Measurements from ENCODE around the gene KCNQ1.

The KCNQ1 gene

DNA sequence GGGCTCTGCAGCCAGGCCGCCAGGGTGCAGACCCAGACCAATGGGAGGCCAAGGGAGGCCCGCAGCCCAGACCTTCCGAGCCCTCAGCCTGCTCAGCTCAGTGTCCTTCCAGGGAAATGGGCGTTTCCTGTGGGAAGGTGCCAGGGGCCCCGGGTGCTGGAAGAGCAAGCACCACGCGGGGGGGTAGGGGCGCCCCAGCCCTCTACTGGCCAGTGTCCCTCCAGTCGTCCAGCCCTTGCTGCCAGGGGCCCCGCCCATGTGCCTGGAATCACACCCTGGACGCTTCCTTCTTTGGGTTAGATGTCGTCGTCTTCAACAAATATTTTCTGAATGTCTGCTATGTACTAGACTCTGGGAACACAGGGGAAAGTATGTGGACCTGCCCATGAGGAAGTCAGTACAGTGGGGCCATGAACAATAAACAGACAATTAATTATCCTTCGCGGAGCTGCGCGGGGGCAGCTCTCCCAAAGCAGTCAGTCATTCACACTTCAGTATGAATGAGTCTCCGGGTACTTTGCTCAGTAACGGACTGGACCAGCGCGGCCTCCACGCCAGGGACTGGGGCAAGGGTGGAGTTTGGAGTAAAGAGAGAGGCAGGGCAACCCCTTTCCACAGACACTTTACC, 380.6 kb downstream of the KCNQ1 start:
- Histone ChIP-seq H3K9ac (ENCODE audit: low read length) (no peak overlapping the region), H3K4me1 (ENCODE audit: insufficient read depth, low read length, severe bottlenecking) (no peaks in the 10 kb centered on the region), H3K9me2 (ENCODE audit: low read depth, low read length) (no peaks in the 10 kb centered on the region), H3F3A (ENCODE audit: insufficient read depth, low read length) (no peaks in the 10 kb centered on the region), H3K27ac (ENCODE audit: low read depth, low read length, poor library complexity, severe bottlenecking) (no peak overlapping the region), H3K79me2 (ENCODE audit: insufficient read depth, low read length) (no peaks in the 10 kb centered on the region), H3K36me3 (ENCODE audit: insufficient read depth, low read length) (peaks cover 3% of the 10 kb centered on the region; the same call in 1 of the 2 replicates), H3K4me2 (ENCODE audit: low read length) (no peak overlapping the region), H2AFZ (ENCODE audit: low read length) (no peak overlapping the region), H3K27me3 (ENCODE audit: insufficient read depth, low read length) (peaks cover 20% of the 10 kb centered on the region; the same call in 1 of the 2 replicates), H3K4me3 (ENCODE audit: low read depth, low read length, poor library complexity, severe bottlenecking) (no peak overlapping the region), H4K20me1 (ENCODE audit: insufficient read depth, low read length) (no peaks in the 10 kb centered on the region), H3K9me3 (ENCODE audit: low read length) (peaks cover 9% of the 10 kb centered on the region; the same call in 1 of the 2 replicates)
- no peak for TF ChIP-seq CTCF (IDR thresholded peaks at IDR 0.05; ENCODE audit: low read length)
- no peak for TF ChIP-seq EZH2 (IDR thresholded peaks at IDR 0.05; ENCODE audit: borderline replicate concordance, low read length)

- Histone ChIP-seq H3K9me2 (ENCODE audit: low read depth, low read length) (no peaks in the 10 kb centered on the region), H3K27me3 (ENCODE audit: insufficient read depth, low read length) (peaks cover 20% of the 10 kb centered on the region; the same call in 1 of the 2 replicates), H3K4me1 (ENCODE audit: insufficient read depth, low read length, severe bottlenecking) (no peaks in the 10 kb centered on the region), H3K9ac (ENCODE audit: low read length) (no peak overlapping the region), H3F3A (ENCODE audit: insufficient read depth, low read length) (no peaks in the 10 kb centered on the region), H3K4me3 (ENCODE audit: low read depth, low read length, poor library complexity, severe bottlenecking) (no peak overlapping the region), H3K27ac (ENCODE audit: low read depth, low read length, poor library complexity, severe bottlenecking) (no peak overlapping the region), H3K4me2 (ENCODE audit: low read length) (no peak overlapping the region), H4K20me1 (ENCODE audit: insufficient read depth, low read length) (no peaks in the 10 kb centered on the region), H3K79me2 (ENCODE audit: insufficient read depth, low read length) (no peaks in the 10 kb centered on the region), H3K9me3 (ENCODE audit: low read length) (peaks cover 9% of the 10 kb centered on the region; the same call in 1 of the 2 replicates), H3K36me3 (ENCODE audit: insufficient read depth, low read length) (peaks cover 3% of the 10 kb centered on the region; the same call in 1 of the 2 replicates), H2AFZ (ENCODE audit: low read length) (no peak overlapping the region)
- TF ChIP-seq CTCF (IDR thresholded peaks at IDR 0.05; ENCODE audit: low read length) = no peak
- no peak for TF ChIP-seq EZH2 (IDR thresholded peaks at IDR 0.05; ENCODE audit: borderline replicate concordance, low read length)
These were observed 381.3 kb downstream of the KCNQ1 start for GRCh38 chr11:2825889-2826678.

GRCh38 chr11:2826679-2827056, 381.9 kb downstream of the KCNQ1 start:
- peaks cover 9% of the 10 kb centered on the region; the same call in 1 of the 2 replicates for H3K9me3 ChIP-seq (ENCODE audit: low read length)
- H3K4me1 ChIP-seq (ENCODE audit: insufficient read depth, low read length, severe bottlenecking) = no peaks in the 10 kb centered on the region
- TF ChIP-seq CTCF (IDR thresholded peaks at IDR 0.05; ENCODE audit: low read length) = no peak
- TF ChIP-seq EZH2 (IDR thresholded peaks at IDR 0.05; ENCODE audit: borderline replicate concordance, low read length) = no peak

More at GRCh38 chr11:2826679-2827056, 381.9 kb downstream of the KCNQ1 start:
- H3F3A ChIP-seq (ENCODE audit: insufficient read depth, low read length) = no peaks in the 10 kb centered on the region
- peaks cover 3% of the 10 kb centered on the region; the same call in 1 of the 2 replicates for H3K36me3 ChIP-seq (ENCODE audit: insufficient read depth, low read length)
- H3K79me2 ChIP-seq (ENCODE audit: insufficient read depth, low read length) = no peaks in the 10 kb centered on the region
- H3K27me3 ChIP-seq (ENCODE audit: insufficient read depth, low read length) = peaks cover 20% of the 10 kb centered on the region; the same call in 1 of the 2 replicates
- H3K4me3 ChIP-seq (ENCODE audit: low read depth, low read length, poor library complexity, severe bottlenecking) = no peak overlapping the region
- H3K4me2 ChIP-seq (ENCODE audit: low read length) = no peak overlapping the region
- no peaks in the 10 kb centered on the region for H4K20me1 ChIP-seq (ENCODE audit: insufficient read depth, low read length)
- H2AFZ ChIP-seq (ENCODE audit: low read length) = no peak overlapping the region
- no peak overlapping the region for H3K9ac ChIP-seq (ENCODE audit: low read length)
- no peak overlapping the region for H3K27ac ChIP-seq (ENCODE audit: low read depth, low read length, poor library complexity, severe bottlenecking)
- no peaks in the 10 kb centered on the region for H3K9me2 ChIP-seq (ENCODE audit: low read depth, low read length)
